Activated CD4-positive, alpha-beta T cell treated with anti-CD3 and anti-CD28 coated beads, Interleukin-2, amount 50 U/mL, for 48 hours (primary cell): Measurements from ENCODE around the gene LIPJ.

Experiments used
- DNase-seq, 2 experiments: peaks; one replicate each; pipeline ENCODE4 v3.0.0-alpha.2; 2020

Gene LIPJ

GRCh38 chr10:88586462-88586861 lies at the start of gene LIPJ:
LIPJ (plus strand) TSS chr10:88586762; CDS start chr10:88590688, 3,926 bp downstream.
- DNase-seq = no peak

- no peak for DNase-seq
Observed at GRCh38 chr10:88537322-88537721, 49.2 kb upstream of the LIPJ start.

GRCh38 chr10:88538048-88538447 lies 48.5 kb upstream of the LIPJ start:
- DNase-seq = no peak

- DNase-seq = no peak
Observed at GRCh38 chr10:88540351-88540750, 46.2 kb upstream of the LIPJ start.

- DNase-seq = no peak
Observed at GRCh38 chr10:88541116-88541626, 45.4 kb upstream of the LIPJ start.

- DNase-seq = no peak
Observed at GRCh38 chr10:88542522-88542921, 44.0 kb upstream of the LIPJ start.

GRCh38 chr10:88544140-88544870 lies 42.3 kb upstream of the LIPJ start:
- DNase-seq = no peak

- DNase-seq = no peak
Observed at GRCh38 chr10:88545359-88545758, 41.2 kb upstream of the LIPJ start.

GRCh38 chr10:88546497-88546896 lies 40.1 kb upstream of the LIPJ start:
- DNase-seq = no peak

- no peak for DNase-seq
Observed at GRCh38 chr10:88551246-88551645, 35.3 kb upstream of the LIPJ start.

GRCh38 chr10:88553116-88553752 lies 33.3 kb upstream of the LIPJ start:
- peak; percentile 5 to 24 for DNase-seq

- no peak for DNase-seq
Observed at GRCh38 chr10:88555190-88555908, 31.2 kb upstream of the LIPJ start.

GRCh38 chr10:88557256-88557655 lies 29.3 kb upstream of the LIPJ start:
- DNase-seq = no peak

- no peak for DNase-seq
Observed at GRCh38 chr10:88557658-88558057, 28.9 kb upstream of the LIPJ start.

GRCh38 chr10:88562152-88562551 lies 24.4 kb upstream of the LIPJ start:
- no peak for DNase-seq

GRCh38 chr10:88565072-88565471 lies 21.5 kb upstream of the LIPJ start:
- no peak for DNase-seq

GRCh38 chr10:88582411-88582805 lies 4.2 kb upstream of the LIPJ start:
- no peak for DNase-seq

GRCh38 chr10:88582806-88583583 lies 3.6 kb upstream of the LIPJ start, which contains the start of gene RNLS:
RNLS (minus strand) TSS chr10:88583318.
- DNase-seq = peak; percentile 69 to 75

- DNase-seq = no peak
Observed at GRCh38 chr10:88583584-88583957, 3.0 kb upstream of the LIPJ start.

GRCh38 chr10:88592381-88592780 lies 5.8 kb downstream of the LIPJ start:
- no peak for DNase-seq

- DNase-seq = no peak
Observed at GRCh38 chr10:88592906-88593305, 6.3 kb downstream of the LIPJ start.

GRCh38 chr10:88594482-88594881 lies 7.9 kb downstream of the LIPJ start:
- no peak for DNase-seq

GRCh38 chr10:88598055-88598454 lies 11.5 kb downstream of the LIPJ start:
- DNase-seq = no peak
